GM12865 (cell line): ENCODE results near the gene PLD6.
A peak's percentile ranks its signal among the peaks of the same experiment; 100 is the strongest.
"Not testable (repeated sequence)": the region's sequence is repeated elsewhere in the genome, so short reads cannot be mapped to it uniquely, and the experiment has no call there.

Experiments
- DNase-seq: peaks from one replicate; pipeline ENCODE4 v3.0.0; 2010; ENCODE audit warnings: low read depth
- H3K4me3 ChIP-seq: 2 replicates; pipeline ENCODE4 v1.5.1; 2011; ENCODE audit warnings: mild to moderate bottlenecking, low read depth, low read length, control low read depth
- CTCF ChIP-seq: IDR thresholded peaks from 2 replicates; pipeline ENCODE4 v1.5.1; 2011; ENCODE audit warnings: low read length, control low read depth, low read depth, inconsistent platforms; ENCODE audit not compliant: insufficient read depth; ENCODE audit errors: missing control alignments

PLD6 gene

DNA sequence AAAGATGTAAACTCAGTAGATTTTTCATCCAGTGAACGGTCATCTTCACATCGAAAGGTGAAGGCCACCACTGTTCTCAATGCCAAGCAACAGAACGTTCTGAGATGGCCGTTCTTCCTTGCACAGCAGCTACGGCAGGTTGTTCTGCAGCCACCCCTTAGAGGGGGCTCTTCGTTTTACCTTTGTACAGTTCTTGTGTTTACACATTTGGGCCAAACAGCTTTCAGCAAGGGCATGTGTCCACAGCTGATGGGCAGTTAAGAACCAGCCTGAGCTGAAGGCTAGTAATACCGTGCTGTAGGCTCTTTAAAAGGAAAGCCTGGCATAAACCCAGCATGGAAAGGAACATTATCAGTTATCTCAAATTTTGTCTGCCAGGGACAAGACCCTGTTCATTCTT lies 15.9 kb downstream of the PLD6 start:
- TF ChIP-seq CTCF = no peak
- no peak for DNase-seq
- H3K4me3 ChIP-seq = no peak overlapping the region

GRCh38 chr17:17189559-17189958 lies 16.6 kb downstream of the PLD6 start:
- no peak for TF ChIP-seq CTCF
- no peak for DNase-seq

GRCh38 chr17:17188586-17188985 lies 17.5 kb downstream of the PLD6 start:
- DNase-seq = no peak
- no peak for TF ChIP-seq CTCF
- no peak overlapping the region for H3K4me3 ChIP-seq

More at GRCh38 chr17:17189559-17189958, 16.6 kb downstream of the PLD6 start:
- H3K4me3 ChIP-seq = no peak overlapping the region

DNA sequence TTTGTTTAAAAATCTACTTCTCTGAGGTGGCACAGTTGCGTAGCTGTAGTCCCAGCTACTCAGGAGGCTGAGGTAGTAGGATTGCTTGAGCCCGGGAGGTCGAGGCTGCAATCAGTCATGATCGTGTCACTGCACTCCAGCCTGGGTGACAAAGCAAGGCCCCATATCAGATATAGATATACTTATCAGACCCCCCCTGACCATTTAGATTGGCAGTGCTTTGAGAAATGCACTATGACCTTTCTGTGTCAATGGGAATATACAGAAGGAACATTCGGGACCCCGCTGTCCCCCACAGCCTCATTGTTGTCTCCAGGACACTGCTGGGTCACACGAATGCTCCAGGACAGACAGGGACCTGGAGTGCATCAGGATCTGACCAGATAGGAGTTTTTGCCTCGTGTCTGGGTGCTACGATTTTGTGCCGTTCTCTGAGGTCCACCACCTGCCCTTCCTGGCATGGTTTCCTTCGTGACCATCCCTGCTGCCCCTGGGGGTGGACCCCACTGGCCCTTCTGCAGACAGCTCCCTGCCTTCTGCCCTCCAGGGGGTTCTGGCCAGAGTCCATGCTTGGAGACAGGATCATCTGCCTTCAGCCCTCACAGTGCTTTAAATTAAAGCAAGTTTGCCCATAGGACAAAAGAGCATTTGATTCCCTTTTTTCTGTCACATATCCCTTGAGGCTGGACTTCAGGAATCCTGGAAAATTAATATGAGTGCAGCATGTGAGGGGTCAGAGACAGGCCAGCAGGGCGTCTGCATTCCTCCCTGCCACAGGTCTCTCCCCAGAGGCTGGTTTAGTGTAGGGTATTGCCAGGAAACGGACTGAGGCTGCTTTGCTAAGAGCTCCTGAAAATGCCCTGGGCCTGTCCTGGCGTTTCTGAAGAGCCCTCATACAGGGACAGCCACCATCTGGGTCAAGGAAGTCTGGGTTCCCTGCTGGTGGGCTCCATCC lies 19.3 kb downstream of the PLD6 start:
- no peak for DNase-seq
- no peak overlapping the region for H3K4me3 ChIP-seq
- TF ChIP-seq CTCF = no peak

DNA sequence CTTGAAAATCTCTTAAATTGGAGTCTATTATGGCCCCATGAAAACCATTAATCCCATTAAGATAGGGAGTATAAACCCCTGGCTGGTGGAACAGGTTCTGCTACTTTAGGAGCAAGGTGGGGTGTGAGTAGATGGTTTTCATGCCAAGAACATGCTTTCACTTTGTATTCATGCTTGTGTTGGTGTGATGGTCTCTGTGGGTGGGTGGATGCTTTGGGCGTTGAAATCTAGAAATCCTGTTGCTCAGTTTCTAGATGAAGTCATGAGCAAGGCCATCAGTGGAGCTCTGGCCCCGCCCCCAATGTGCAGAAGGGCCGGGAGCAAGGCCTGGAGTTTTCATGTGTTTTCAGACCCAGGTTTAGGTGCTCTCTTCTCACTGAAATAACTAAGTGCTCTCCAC lies 20.1 kb downstream of the PLD6 start:
- no peak for TF ChIP-seq CTCF
- peak; percentile 75 for DNase-seq
- H3K4me3 ChIP-seq = no peak overlapping the region

DNA sequence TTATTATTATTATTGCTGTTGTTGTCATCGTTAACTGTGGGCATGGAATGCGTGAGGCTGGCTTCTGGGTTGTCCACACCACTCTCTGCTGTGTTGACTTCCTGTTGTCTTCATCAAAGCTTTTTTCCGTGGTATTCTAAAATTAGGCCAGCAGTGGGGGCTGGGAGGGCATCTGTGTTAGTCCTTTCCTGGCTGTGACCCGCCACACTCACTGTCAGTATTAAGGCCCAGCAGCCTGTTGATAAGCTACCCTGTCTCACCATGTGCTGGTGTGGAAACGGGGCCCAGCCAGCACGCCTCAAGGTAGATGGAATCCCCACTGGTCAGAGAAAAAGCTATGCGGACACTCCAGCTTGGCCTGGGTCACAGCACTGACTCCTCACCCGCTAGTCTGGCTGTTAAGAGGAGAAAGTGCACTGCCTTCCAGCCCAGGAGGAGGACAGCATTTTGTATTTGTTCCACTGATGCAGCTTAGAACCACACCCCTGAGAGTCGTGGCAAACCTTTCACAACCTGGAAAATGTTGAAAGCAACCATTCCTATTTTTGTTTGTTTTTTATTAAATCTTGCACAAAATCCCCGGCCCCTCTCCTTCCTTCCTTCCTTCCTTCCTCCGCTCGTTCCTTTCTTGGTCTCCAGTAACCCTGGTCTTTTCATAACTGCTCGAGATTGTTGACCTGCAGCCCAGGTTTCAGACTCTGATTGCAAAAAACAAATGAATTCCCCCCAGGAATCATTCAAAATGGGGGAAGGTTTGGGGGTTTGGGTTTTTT lies 21.0 kb downstream of the PLD6 start:
- not testable (repeated sequence) for DNase-seq, H3K4me3 ChIP-seq

DNA sequence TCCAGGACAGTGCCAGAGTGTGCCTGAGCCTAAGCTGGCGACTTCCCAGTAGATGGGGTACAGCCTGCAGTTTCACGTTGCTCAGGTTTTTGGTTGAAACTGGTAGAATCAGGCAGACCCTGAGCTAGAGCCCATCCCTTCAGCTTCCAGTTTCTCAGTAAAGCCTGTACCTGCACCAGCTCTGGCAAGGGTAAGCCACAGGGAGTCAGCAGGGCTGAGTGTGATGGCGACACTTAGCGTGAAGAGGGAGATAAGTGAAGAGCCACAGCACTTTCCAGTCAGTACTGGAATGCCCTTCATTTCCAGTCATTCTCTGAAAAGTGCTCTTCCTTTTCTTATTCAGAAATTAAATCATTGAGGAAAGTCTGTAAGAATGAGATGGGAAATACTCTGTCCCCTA lies 22.4 kb downstream of the PLD6 start:
- no peak overlapping the region for H3K4me3 ChIP-seq
- DNase-seq = no peak
- no peak for TF ChIP-seq CTCF
